Muscle of leg (tissue), 11 donors: ENCODE data around the gene MIER2. TPM values are rescaled to one million over a fixed set of nuclear protein-coding genes. Genes with fewer than 3 reads are reported as not detected.

Experiments
- DNase-seq: peaks from one replicate; pipeline ENCODE4 v3.0.0; 2013
- H3K27ac ChIP-seq: one replicate; pipeline ENCODE4 v1.5.1; 2013; ENCODE audit warnings: mild to moderate bottlenecking, low read length, control low read depth
- H3K27me3 ChIP-seq: one replicate; pipeline ENCODE4 v1.6.1; 2013; ENCODE audit warnings: low read length; ENCODE audit not compliant: control insufficient read depth, insufficient read depth
- H3K36me3 ChIP-seq: one replicate; pipeline ENCODE4 v1.6.1; 2013; ENCODE audit warnings: low read length; ENCODE audit not compliant: control insufficient read depth, insufficient read depth
- H3K4me1 ChIP-seq: one replicate; pipeline ENCODE4 v1.6.1; 2013; ENCODE audit warnings: low read length; ENCODE audit not compliant: control insufficient read depth, insufficient read depth
- H3K4me3 ChIP-seq: one replicate; pipeline ENCODE4 v1.5.1; 2013; ENCODE audit warnings: low read length, control low read depth
- H3K9me3 ChIP-seq: replicated peaks from 2 replicates; pipeline ENCODE4 v1.6.1; 2013; ENCODE audit warnings: low read depth, low read length; ENCODE audit not compliant: control insufficient read depth
- WGBS: methylation state at CpG from one replicate; pipeline ENCODE4 v1.1.5; 2013; ENCODE audit warnings: missing lambda C conversion rate; ENCODE audit not compliant: insufficient coverage; 5-methylcytosine and 5-hydroxymethylcytosine counted together
- polyA plus RNA-seq, 8 donors: library from polyadenylated mRNA; unstranded; fragments of 120-200 nt; gene quantifications; one replicate each; pipeline versions ENCODE4 v1.2.1 to v1.2.3, GENCODE V29; 2013; ENCODE audit warnings: inconsistent platforms in 1 of 8, low replicate concordance in 1 of 8; ENCODE audit not compliant: insufficient read length in 8 of 8, insufficient read depth in 1 of 8
- total RNA-seq: library from RNA; stranded (reverse); fragments of 120-200 nt; gene quantifications from one replicate; pipeline ENCODE4 v1.2.4, GENCODE V29; 2013

Gene MIER2
- total and polyA plus RNA-seq, 9 donors: 17.2 to 33.5 (median 28.8) TPM

DNA sequence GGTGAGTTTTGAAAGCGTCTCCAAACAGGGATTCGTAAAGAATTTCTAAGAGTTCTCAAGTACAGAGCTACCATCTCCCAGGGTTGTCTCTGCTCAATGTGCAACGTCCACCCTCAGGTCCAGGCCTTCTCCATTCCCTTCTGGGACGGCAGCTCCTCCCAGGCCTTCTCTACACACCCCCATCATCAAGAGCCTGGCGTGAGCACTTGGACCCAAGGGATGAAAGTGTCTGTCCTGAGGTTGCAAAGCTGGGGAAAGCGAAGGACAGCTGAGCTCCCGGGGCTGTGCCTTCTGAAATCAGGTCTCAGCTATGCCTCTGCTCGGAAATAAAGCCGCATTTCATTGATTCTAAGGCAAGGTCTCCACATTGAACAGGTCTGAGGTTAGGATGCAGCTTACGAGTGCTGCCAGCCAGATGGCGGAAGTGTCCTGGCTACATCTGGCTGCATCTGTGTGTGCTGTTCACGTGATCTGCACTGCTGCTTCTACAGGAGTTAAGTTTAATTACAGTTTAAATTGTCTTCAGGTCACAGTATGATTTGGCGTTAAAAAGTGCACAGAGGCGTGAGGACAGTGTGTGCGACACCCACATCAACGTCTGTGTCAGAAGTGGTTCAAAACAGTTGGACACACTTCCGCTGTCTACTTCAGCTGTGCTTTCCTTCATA lies 27.0 kb upstream of the MIER2 start:
- Histone ChIP-seq H3K27me3 (peaks cover 25% of the 10 kb centered on the region), H3K9me3 (no peaks in the 10 kb centered on the region), H3K4me1 (peaks cover 39% of the 10 kb centered on the region), H3K36me3 (no peaks in the 10 kb centered on the region), H3K27ac (peak overlapping the region; percentile 51), H3K4me3 (no peak overlapping the region)
- 28% methylated on average over 14 of the region's 17 CpGs for WGBS
- DNase-seq: peak; percentile 45

- Histone ChIP-seq H3K4me3 (no peak overlapping the region), H3K36me3 (no peaks in the 10 kb centered on the region), H3K4me1 (peaks cover 39% of the 10 kb centered on the region), H3K27ac (no peak overlapping the region), H3K9me3 (no peaks in the 10 kb centered on the region), H3K27me3 (peaks cover 22% of the 10 kb centered on the region)
- DNase-seq: no peak
- 89% methylated on average over 36 of the region's 43 CpGs for WGBS
Measured at GRCh38 chr19:370641-371330, 26.2 kb upstream of the MIER2 start.

DNA sequence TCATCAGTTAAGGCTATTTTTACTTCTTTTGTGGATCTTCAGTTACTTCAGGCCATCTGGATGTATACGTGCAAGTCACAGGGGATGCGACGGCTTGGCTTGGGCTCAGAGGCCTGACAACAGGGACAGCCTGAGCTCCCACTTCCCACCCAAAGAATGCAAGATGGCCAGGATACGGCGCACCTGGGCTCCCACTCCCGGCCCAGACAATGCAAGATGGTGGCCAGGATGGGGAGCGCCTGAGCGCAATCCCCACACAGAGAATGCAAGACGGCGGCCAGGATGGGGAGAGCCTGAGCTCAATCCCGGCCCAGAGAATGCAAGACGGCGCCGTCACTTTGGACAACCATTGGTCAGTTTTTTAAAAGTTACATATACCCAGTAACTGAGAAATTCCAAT lies 25.3 kb upstream of the MIER2 start:
- Histone ChIP-seq H3K27ac (no peak overlapping the region), H3K4me1 (peaks cover 39% of the 10 kb centered on the region), H3K27me3 (peaks cover 19% of the 10 kb centered on the region), H3K4me3 (no peak overlapping the region), H3K9me3 (no peaks in the 10 kb centered on the region), H3K36me3 (no peaks in the 10 kb centered on the region)
- no peak for DNase-seq
- WGBS: 69% methylated on average over 7 of the region's 14 CpGs

- 80% methylated on average over 3 of the region's 13 CpGs for WGBS
- Histone ChIP-seq H3K4me3 (no peak overlapping the region), H3K9me3 (no peaks in the 10 kb centered on the region), H3K4me1 (peaks cover 39% of the 10 kb centered on the region), H3K27ac (no peak overlapping the region), H3K27me3 (peaks cover 18% of the 10 kb centered on the region), H3K36me3 (no peaks in the 10 kb centered on the region)
- DNase-seq: no peak
Measured at GRCh38 chr19:369256-369655, 24.7 kb upstream of the MIER2 start.

GRCh38 chr19:368630-369024 lies 24.0 kb upstream of the MIER2 start:
- Histone ChIP-seq H3K27me3 (peaks cover 13% of the 10 kb centered on the region), H3K4me3 (no peak overlapping the region), H3K36me3 (no peaks in the 10 kb centered on the region), H3K27ac (no peak overlapping the region), H3K9me3 (no peaks in the 10 kb centered on the region), H3K4me1 (peaks cover 33% of the 10 kb centered on the region)
- DNase-seq: no peak
- WGBS: 42% methylated on average over 3 of the region's 7 CpGs

DNA sequence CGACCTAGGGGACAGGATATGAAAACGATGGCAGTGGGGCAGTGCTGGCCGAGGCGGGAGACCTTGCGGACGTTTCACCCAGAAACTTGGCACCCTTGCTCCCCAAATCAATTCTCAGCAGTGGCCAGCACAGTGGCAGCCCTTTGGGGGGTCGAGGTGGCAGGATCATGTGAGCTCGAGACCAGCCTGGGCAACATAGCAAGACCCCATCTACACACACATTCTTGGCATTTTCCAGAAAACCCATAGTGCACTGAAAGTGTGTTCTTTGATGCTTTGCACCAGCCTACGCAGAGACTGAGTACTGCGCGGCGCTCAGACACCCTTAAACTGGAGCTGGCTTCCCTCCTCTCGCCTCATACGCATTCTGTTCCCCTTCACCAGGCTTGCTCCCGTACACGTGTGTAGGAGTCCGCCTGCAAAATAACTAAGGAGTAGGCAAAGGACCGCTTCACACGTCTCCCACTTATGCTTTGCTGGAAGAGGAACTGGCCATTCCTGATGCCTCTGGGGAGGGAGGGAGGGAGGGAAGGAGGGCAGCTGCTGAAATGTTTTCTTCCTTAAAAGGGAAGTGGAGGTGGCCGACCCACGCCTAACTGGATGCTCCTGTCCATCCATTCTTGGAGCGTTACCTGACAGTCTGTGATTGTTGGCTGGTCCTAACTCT lies 23.5 kb upstream of the MIER2 start:
- H3K27me3 ChIP-seq: peaks cover 11% of the 10 kb centered on the region
- no peak overlapping the region for H3K27ac ChIP-seq
- WGBS: 67% methylated on average over 16 of the region's 22 CpGs
- no peaks in the 10 kb centered on the region for H3K9me3 ChIP-seq
- H3K4me3 ChIP-seq: no peak overlapping the region
- DNase-seq: peak; percentile 24
- no peaks in the 10 kb centered on the region for H3K36me3 ChIP-seq
- peaks cover 28% of the 10 kb centered on the region for H3K4me1 ChIP-seq

DNA sequence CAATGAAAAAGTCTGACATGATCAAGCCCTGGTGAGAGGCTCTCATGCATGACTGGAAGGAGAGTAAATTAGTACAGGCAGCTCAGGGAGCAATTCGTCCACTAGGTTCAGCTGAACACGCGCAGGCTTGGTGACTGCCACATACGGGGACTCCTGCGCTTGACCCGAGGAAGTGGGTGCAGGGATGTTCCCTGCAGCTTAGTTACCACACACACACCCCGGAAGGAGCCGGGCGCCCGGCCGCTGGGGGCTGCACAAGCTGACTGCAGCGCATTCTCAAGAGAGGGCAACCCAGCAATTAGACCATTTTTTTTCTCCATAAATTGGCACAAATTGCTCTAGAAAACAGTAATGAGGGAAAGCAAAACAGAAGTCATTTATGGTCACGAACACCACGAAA lies 23.0 kb upstream of the MIER2 start:
- H3K9me3 ChIP-seq: no peaks in the 10 kb centered on the region
- 83% methylated on average over 7 of the region's 14 CpGs for whole genome bisulfite sequencing
- H3K27ac ChIP-seq: no peak overlapping the region
- H3K4me3 ChIP-seq: no peak overlapping the region
- DNase-seq: no peak
- H3K27me3 ChIP-seq: peaks cover 11% of the 10 kb centered on the region
- H3K4me1 ChIP-seq: peaks cover 22% of the 10 kb centered on the region
- H3K36me3 ChIP-seq: no peaks in the 10 kb centered on the region

DNA sequence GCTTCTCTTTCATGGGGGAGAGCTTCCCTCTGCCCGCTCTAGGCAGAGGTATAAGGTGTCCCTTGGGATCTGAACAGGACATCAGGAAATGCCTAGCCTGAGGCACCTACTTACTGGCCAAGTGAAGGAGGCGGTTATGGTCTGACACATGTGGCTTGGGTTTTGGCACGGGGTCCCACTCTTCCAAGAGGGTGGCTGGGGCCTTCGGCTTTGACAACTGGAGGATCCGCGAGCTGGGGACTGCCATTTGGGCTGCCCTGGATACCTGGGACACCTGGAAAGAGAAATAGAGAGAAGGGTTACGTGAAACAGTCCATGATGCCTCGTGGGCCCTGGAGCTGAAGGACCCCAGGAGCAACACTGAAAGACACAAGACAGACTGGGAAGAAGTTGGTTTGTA lies 22.4 kb upstream of the MIER2 start:
- H3K4me3 ChIP-seq: no peak overlapping the region
- no peaks in the 10 kb centered on the region for H3K36me3 ChIP-seq
- H3K4me1 ChIP-seq: peaks cover 16% of the 10 kb centered on the region
- H3K27ac ChIP-seq: no peak overlapping the region
- peaks cover 11% of the 10 kb centered on the region for H3K27me3 ChIP-seq
- 93% methylated on average over 4 of the region's 8 CpGs for WGBS
- no peaks in the 10 kb centered on the region for H3K9me3 ChIP-seq
- DNase-seq: no peak

- Histone ChIP-seq H3K4me1 (peaks cover 10% of the 10 kb centered on the region), H3K27ac (no peak overlapping the region), H3K27me3 (peaks cover 7% of the 10 kb centered on the region), H3K4me3 (no peak overlapping the region), H3K36me3 (no peaks in the 10 kb centered on the region), H3K9me3 (no peaks in the 10 kb centered on the region)
- 97% methylated on average over 4 of the region's 17 CpGs for WGBS
- DNase-seq: no peak
Measured at GRCh38 chr19:366205-366783, 21.7 kb upstream of the MIER2 start.
